ENCODE measurements around the gene PTPRB. TPM values are rescaled to one million over a fixed set of nuclear protein-coding genes. Genes with fewer than 3 reads are reported as not detected.

Gene PTPRB
- total and polyA plus RNA-seq, 2 donors (not counting 3 experiments of a cell fraction or from before 2014, with no cell fraction given) = 64.1 to 151 TPM

DNA sequence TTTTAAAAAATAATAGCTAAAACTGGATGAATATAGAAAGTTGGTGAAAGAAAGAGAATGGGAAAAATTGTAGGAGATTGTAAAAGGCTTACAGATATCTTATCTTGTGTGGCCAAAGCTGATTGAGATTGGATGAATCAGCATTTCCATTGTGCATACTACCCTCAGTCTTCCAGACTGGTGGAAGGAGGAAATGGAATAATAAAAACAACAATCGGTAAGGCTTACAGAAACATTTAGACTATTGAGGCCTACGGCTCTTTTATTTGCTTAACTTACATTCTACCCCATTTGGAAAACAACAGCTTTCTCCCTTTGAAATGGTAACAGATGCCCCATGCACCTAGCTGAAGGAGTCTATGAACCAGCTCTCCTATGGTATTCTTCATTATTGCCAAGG lies 129.8 kb downstream of the PTPRB start:
- BruUV-seq (replicated peaks) = no TSS peak
- dilution Hi-C loops (cut with MboI; ENCODE audit: extremely low pct_ligation_motif_present, low sequenced_read_pairs) (no loop called here), intact Hi-C loops (cut with micrococcal nuclease) (loop anchor here (2.0 to 5.0 kb wide), 3 partner anchors 60 to 607 kb away; partner anchors contain the start of gene CNOT2)
- no peaks in the 10 kb centered on the region for H4K20me1 ChIP-seq (replicated peaks; ENCODE audit: control insufficient read depth, extremely low read depth, insufficient read depth, low read length)
- H2AFZ ChIP-seq (ENCODE audit: low read depth, low read length) = peak overlapping the region; percentile 54
- H3K4me2 ChIP-seq (ENCODE audit: insufficient read depth, low read length) = peak overlapping the region; percentile 86
- CTCF ChIA-PET = interaction anchor here (1.1 to 2.2 kb wide), 3 partner anchors 12 to 607 kb away, joined by 4 to 5 read pairs (median 4); no protein-coding TSS in a partner anchor
- DNase-seq (ENCODE audit: low read depth, low spot score) = peak; percentile 94
- no peaks in the 10 kb centered on the region for H3K79me2 ChIP-seq (ENCODE audit: control insufficient read depth, insufficient read depth, low read length)
- FAIRE-seq = peak; percentile 94
- TF ChIP-seq, protein P1, sequence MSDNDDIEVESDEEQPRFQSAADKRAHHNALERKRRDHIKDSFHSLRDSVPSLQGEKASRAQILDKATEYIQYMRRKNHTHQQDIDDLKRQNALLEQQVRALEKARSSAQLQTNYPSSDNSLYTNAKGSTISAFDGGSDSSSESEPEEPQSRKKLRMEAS (IDR thresholded peaks at IDR 0.05; ENCODE audit: insufficient read depth, insufficient read length) = no peak
- peak; percentile 79 for TF ChIP-seq JUN (IDR thresholded peaks at IDR 0.05; ENCODE audit: borderline replicate concordance, insufficient read depth, insufficient read length, low read depth)
- peak; percentile 78 for TF ChIP-seq GATA2 (IDR thresholded peaks at IDR 0.05; ENCODE audit: insufficient read depth, insufficient read length, low read depth, low read length)
- no peak for TF ChIP-seq MYC (IDR thresholded peaks at IDR 0.05; ENCODE audit: low read depth, low read length)
- peak; percentile 55 for TF ChIP-seq POLR2AphosphoS5 (IDR thresholded peaks at IDR 0.05; ENCODE audit: insufficient read depth, low read depth, low read length)
- TF ChIP-seq FOS (IDR thresholded peaks at IDR 0.05; ENCODE audit: borderline replicate concordance, insufficient read depth, low read length) = peak; percentile 64
- peak; percentile 55 for TF ChIP-seq POLR2A (IDR thresholded peaks at IDR 0.05; ENCODE audit: low read depth, low read length)
- no peak for TF ChIP-seq EZH2 (IDR thresholded peaks at IDR 0.05; ENCODE audit: borderline replicate concordance, low read depth, low read length, severe bottlenecking)
- TF ChIP-seq, protein P2, sequence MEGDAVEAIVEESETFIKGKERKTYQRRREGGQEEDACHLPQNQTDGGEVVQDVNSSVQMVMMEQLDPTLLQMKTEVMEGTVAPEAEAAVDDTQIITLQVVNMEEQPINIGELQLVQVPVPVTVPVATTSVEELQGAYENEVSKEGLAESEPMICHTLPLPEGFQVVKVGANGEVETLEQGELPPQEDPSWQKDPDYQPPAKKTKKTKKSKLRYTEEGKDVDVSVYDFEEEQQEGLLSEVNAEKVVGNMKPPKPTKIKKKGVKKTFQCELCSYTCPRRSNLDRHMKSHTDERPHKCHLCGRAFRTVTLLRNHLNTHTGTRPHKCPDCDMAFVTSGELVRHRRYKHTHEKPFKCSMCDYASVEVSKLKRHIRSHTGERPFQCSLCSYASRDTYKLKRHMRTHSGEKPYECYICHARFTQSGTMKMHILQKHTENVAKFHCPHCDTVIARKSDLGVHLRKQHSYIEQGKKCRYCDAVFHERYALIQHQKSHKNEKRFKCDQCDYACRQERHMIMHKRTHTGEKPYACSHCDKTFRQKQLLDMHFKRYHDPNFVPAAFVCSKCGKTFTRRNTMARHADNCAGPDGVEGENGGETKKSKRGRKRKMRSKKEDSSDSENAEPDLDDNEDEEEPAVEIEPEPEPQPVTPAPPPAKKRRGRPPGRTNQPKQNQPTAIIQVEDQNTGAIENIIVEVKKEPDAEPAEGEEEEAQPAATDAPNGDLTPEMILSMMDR (IDR thresholded peaks at IDR 0.05; ENCODE audit: extremely low read depth in 1 of 2, insufficient read depth in 1 of 2, low read depth in 1 of 2, low read length in 2 of 2) = no peak
- peak overlapping the region; percentile 83 for H3K27ac ChIP-seq (ENCODE audit: insufficient read depth, low read depth, low read length)
- H3K4me3 ChIP-seq (replicated peaks in 1 of 3; ENCODE audit: insufficient read depth in 1 of 3, low read depth in 1 of 3, low read length in 3 of 3) = no peak overlapping the region
- H3K9ac ChIP-seq (replicated peaks; ENCODE audit: extremely low read depth, insufficient read depth, low read length) = peak overlapping the region; percentile 61
- H3K27me3 ChIP-seq (ENCODE audit: control insufficient read depth in 2 of 2, insufficient read depth in 2 of 2, low read length in 2 of 2) = no peaks in the 10 kb centered on the region
- peaks cover 20% of the 10 kb centered on the region for H3K4me1 ChIP-seq (ENCODE audit: control insufficient read depth, extremely low read depth, insufficient read depth, low read length)
- no peaks in the 10 kb centered on the region for H3K9me3 ChIP-seq (replicated peaks; ENCODE audit: control insufficient read depth, insufficient read depth, low read length)
- no peaks in the 10 kb centered on the region for H3K36me3 ChIP-seq (ENCODE audit: control insufficient read depth in 2 of 2, extremely low read depth in 1 of 2, insufficient read depth in 2 of 2, low read length in 2 of 2)
- no peaks in the 10 kb centered on the region for H3K9me1 ChIP-seq (replicated peaks; ENCODE audit: control insufficient read depth, extremely low read depth, insufficient read depth, low read length)
- POLR2A ChIA-PET = no interaction called here
